ENCODE measurements around the gene PCSK4. TPM values are rescaled to one million over a fixed set of nuclear protein-coding genes. Genes with fewer than 3 reads are reported as not detected.
A peak's percentile ranks its signal among the peaks of the same experiment; 100 is the strongest.

PCSK4 gene
- total RNA-seq (2013; cell fraction: nucleolus; rRNA removed) = 3.5 and 4.7 TPM in 2 replicates
- 0.40 and 0.60 TPM in 2 replicates for total RNA-seq (2014; rRNA removed)
- total RNA-seq (2014; rRNA removed; fragmentation: Illumina TruSeq; extraction: Trizol) = 0.27 TPM in 1 of 2 replicates, not detected in the other
- 0.90 and 0.95 TPM in 2 replicates for total RNA-seq (2021)
- polyA plus RNA-seq (2011; ENCODE audit: low read depth) = 0.26 TPM
- polyA plus RNA-seq (2011; rRNA removed) = 0.12 and 0.35 TPM in 2 replicates
- polyA plus RNA-seq (2011; cell fraction: cytosol; rRNA removed) = 0.28 and 0.38 TPM in 2 replicates
- polyA plus RNA-seq (2011; cell fraction: nucleus; rRNA removed) = 8.8 and 9.8 TPM in 2 replicates
- polyA plus RNA-seq (2012) = 4.1 and 4.7 TPM in 2 replicates
- polyA plus RNA-seq (2014; fragmentation: Illumina TruSeq; extraction: Trizol) = not detected in 2 replicates
- polyA plus RNA-seq (2014; fragmentation: Nextera tagmentation; extraction: Ambion mirVana) = not detected
- 0.99 and 1.6 TPM in 2 replicates for polyA plus RNA-seq (2014; rRNA removed)
- polyA plus RNA-seq (2016; fragmentation: Nextera tagmentation; extraction: Ambion mirVana) = under 1 TPM; 0.32 to 0.57 TPM
- 0.59 and 0.67 TPM in 2 replicates for polyA minus RNA-seq (2011; rRNA and poly(A)+ RNA removed)
- not detected in 2 replicates for polyA minus RNA-seq (2011; cell fraction: cytosol; rRNA and poly(A)+ RNA removed)
- 1.7 and 2.0 TPM in 2 replicates for polyA minus RNA-seq (2011; cell fraction: nucleus; rRNA and poly(A)+ RNA removed)
- percentile 32 among the genes with signal in this experiment for Bru-seq, nascent RNA
- percentile 29 among the genes with signal in this experiment for BruChase-seq, experiment 1, labeled RNA remaining after a 6-hour chase
- percentile 30 among the genes with signal in this experiment for BruChase-seq, experiment 2, labeled RNA remaining after a 2-hour chase
- long read RNA-seq, experiment 1 = 0 reads
- long read RNA-seq, experiment 2 = 0 reads

- H3K27me3 ChIP-seq (replicated peaks in 1 of 2; ENCODE audit: control insufficient read depth in 2 of 2, insufficient read depth in 2 of 2, low read length in 1 of 2) = no peaks in the 10 kb centered on the region; a peak in 1 of 4 replicates
- H3K4me1 ChIP-seq (ENCODE audit: control insufficient read depth, insufficient read depth, low read length) = no peaks in the 10 kb centered on the region; the same call in 1 of the 2 replicates
- H2AFZ ChIP-seq (ENCODE audit: control insufficient read depth, low read depth, low read length) = peak within 1 kb of the TSS; percentile 89
- H3K36me3 ChIP-seq (ENCODE audit: control insufficient read depth in 2 of 2, insufficient read depth in 2 of 2, low read length in 1 of 2) = no peaks in the 10 kb centered on the region
- peak within 1 kb of the TSS; percentile 52; the same call in 1 of the 2 replicates for H3K9ac ChIP-seq (ENCODE audit: control insufficient read depth, insufficient read depth, low read length)
- under 1% methylated on average over 66 of the region's 74 CpGs for WGBS (ENCODE audit: insufficient coverage, insufficient replicate concordance, low lambda C conversion rate, missing lambda C conversion rate)
- peak; percentile 96 for ATAC-seq
- H3K27ac ChIP-seq (ENCODE audit: control insufficient read depth, insufficient read depth) = no peak within 1 kb of the TSS
- peak within 1 kb of the TSS; percentile 65; the same call in 1 of the 2 replicates for H3K4me3 ChIP-seq
- POLR2A ChIA-PET = interaction anchor here (0.6 to 1.3 kb wide), 3 partner anchors 13 to 102 kb away, joined by 3 to 5 read pairs (median 3); partner anchors contain the start of gene MBD3
- intact Hi-C loops (cut with micrococcal nuclease; ENCODE audit: unreplicated experiment) = no loop called here
- H3K79me2 ChIP-seq (ENCODE audit: control insufficient read depth, insufficient read depth, low read length) = no peaks in the 10 kb centered on the region
- in situ Hi-C loops (cut with MboI) = no loop called here
- RAD21 ChIA-PET (ENCODE audit: unreplicated experiment) = interaction anchor here (0.9 kb wide), 1 partner anchor 159 kb away, joined by 3 read pairs; no protein-coding TSS in a partner anchor
- no TSS peak for BruUV-seq (replicated peaks)
- no peaks in the 10 kb centered on the region for H3K9me3 ChIP-seq (replicated peaks; ENCODE audit: control insufficient read depth, insufficient read depth, low read length)
- peak within 1 kb of the TSS; percentile 87 for H3K4me2 ChIP-seq (ENCODE audit: control insufficient read depth, insufficient read depth)
- peak; percentile 87 for DNase-seq (ENCODE audit: low read depth, low spot score)
- FAIRE-seq = peak; percentile 99
- CTCF ChIA-PET = interaction anchor here (1.0 kb wide), 1 partner anchor 56 kb away, joined by 3 read pairs; no protein-coding TSS in a partner anchor
- no peaks in the 10 kb centered on the region for H4K20me1 ChIP-seq (ENCODE audit: control insufficient read depth, insufficient read depth)
- SMC1A ChIA-PET (ENCODE audit: uncharacterized antibody, unreplicated experiment) = interaction anchor here (0.6 kb wide), 1 partner anchor 11 kb away, joined by 3 read pairs; no protein-coding TSS in a partner anchor
- TF ChIP-seq GATAD2B (conservative IDR thresholded peaks at IDR 0.05; ENCODE audit: low read depth) (peak; percentile 53; the same call in 1 of the 2 replicates), ZBTB4 (CRISPR knock-in tag; IDR thresholded peaks at IDR 0.05) (no peak), CTCF (IDR thresholded peaks at IDR 0.05 in 2 of 3, conservative IDR thresholded peaks at IDR 0.05 in 1 of 3; ENCODE audit: control insufficient read depth in 2 of 3, extremely low read depth in 1 of 3, insufficient read depth in 1 of 3, low read depth in 3 of 3, low read length in 3 of 3) (no peak), FOXK2 (IDR thresholded peaks at IDR 0.05) (peak; percentile 95), LARP7 (IDR thresholded peaks at IDR 0.05) (peak; percentile 45; the same call in 1 of the 2 replicates), SP1 (IDR thresholded peaks at IDR 0.05; ENCODE audit: low read depth, low read length) (peak; percentile 85), FOS (IDR thresholded peaks at IDR 0.05; ENCODE audit: borderline replicate concordance, extremely low read depth, insufficient read length) (peak; percentile 35), RFX5 (IDR thresholded peaks at IDR 0.05; ENCODE audit: low read depth, low read length) (0 out of 2 replicates have a peak, but pooled peaks have one; percentile 46), CREM (IDR thresholded peaks at IDR 0.05; ENCODE audit: low read depth) (no peak), ATF7 (IDR thresholded peaks at IDR 0.05; ENCODE audit: low read depth) (peak; percentile 98), YBX1 (IDR thresholded peaks at IDR 0.05) (no peak), ZBED1 (IDR thresholded peaks at IDR 0.05; ENCODE audit: borderline replicate concordance) (no peak), NR2F1 (conservative IDR thresholded peaks at IDR 0.05) (peak; percentile 79), EP300 (IDR thresholded peaks at IDR 0.05; ENCODE audit: borderline replicate concordance in 1 of 2, control insufficient read depth in 1 of 2, low read depth in 2 of 2, low read length in 2 of 2) (no peak), JUND (IDR thresholded peaks at IDR 0.05; ENCODE audit: low read depth, low read length) (peak; percentile 76; the same call in 1 of the 2 replicates)
These were observed at the start of gene PCSK4 for GRCh38 chr19:1490311-1491113. Gene PCSK4, minus strand, starts transcription at chr19:1490350. Its CDS starts 4 bp downstream, at chr19:1490346.

Measured in GM12878 (cell line).